ENCODE data around the gene MAPK10.
A peak's percentile ranks its signal among the peaks of the same experiment; 100 is the strongest.

The MAPK10 gene

GRCh38 chr4:86359944-86360478, at the start of gene MAPK10:
Gene MAPK10, minus strand, starts transcription at chr4:86360053.
- peak; percentile 99 for DNase-seq (ENCODE audit: low spot score)

GRCh38 chr4:86403575-86403974, 43.7 kb upstream of the MAPK10 start:
- no peak for DNase-seq (ENCODE audit: low spot score)

- DNase-seq (ENCODE audit: low spot score): no peak
Observed at GRCh38 chr4:86401826-86402225, 42.0 kb upstream of the MAPK10 start.

GRCh38 chr4:86400216-86400615, 40.4 kb upstream of the MAPK10 start:
- DNase-seq (ENCODE audit: low spot score): no peak

GRCh38 chr4:86398187-86398586, 38.3 kb upstream of the MAPK10 start:
- DNase-seq (ENCODE audit: low spot score): no peak

- no peak for DNase-seq (ENCODE audit: low spot score)
Observed at GRCh38 chr4:86393749-86394148, 33.9 kb upstream of the MAPK10 start.

- no peak for DNase-seq (ENCODE audit: low spot score)
Observed at GRCh38 chr4:86389664-86390063, 29.8 kb upstream of the MAPK10 start.

- DNase-seq (ENCODE audit: low spot score): no peak
Observed at GRCh38 chr4:86388252-86388651, 28.4 kb upstream of the MAPK10 start.

- no peak for DNase-seq (ENCODE audit: low spot score)
Observed at GRCh38 chr4:86386817-86387415, 27.1 kb upstream of the MAPK10 start.

- DNase-seq (ENCODE audit: low spot score): no peak
Observed at GRCh38 chr4:86386201-86386600, 26.3 kb upstream of the MAPK10 start.

GRCh38 chr4:86381431-86381830, 21.6 kb upstream of the MAPK10 start:
- DNase-seq (ENCODE audit: low spot score): no peak

- DNase-seq (ENCODE audit: low spot score): no peak
Observed at GRCh38 chr4:86380181-86380724, 20.4 kb upstream of the MAPK10 start.

- no peak for DNase-seq (ENCODE audit: low spot score)
Observed at GRCh38 chr4:86376850-86377249, 17.0 kb upstream of the MAPK10 start.

- no peak for DNase-seq (ENCODE audit: low spot score)
Observed at GRCh38 chr4:86368433-86368832, 8.6 kb upstream of the MAPK10 start.

GRCh38 chr4:86367577-86367976, 7.7 kb upstream of the MAPK10 start:
- no peak for DNase-seq (ENCODE audit: low spot score)

GRCh38 chr4:86366920-86367319, 7.1 kb upstream of the MAPK10 start:
- DNase-seq (ENCODE audit: low spot score): no peak

GRCh38 chr4:86362510-86362909, 2.7 kb upstream of the MAPK10 start:
- no peak for DNase-seq (ENCODE audit: low spot score)

GRCh38 chr4:86358257-86358656, 1.6 kb downstream of the MAPK10 start:
- peak; percentile 72 for DNase-seq (ENCODE audit: low spot score)

GRCh38 chr4:86357608-86358007, 2.2 kb downstream of the MAPK10 start:
- DNase-seq (ENCODE audit: low spot score): peak; percentile 66

GRCh38 chr4:86356425-86357210, 3.2 kb downstream of the MAPK10 start:
- DNase-seq (ENCODE audit: low spot score): peak; percentile 73

GRCh38 chr4:86354390-86354789, 5.5 kb downstream of the MAPK10 start:
- no peak for DNase-seq (ENCODE audit: low spot score)

GRCh38 chr4:86346320-86346719, 13.5 kb downstream of the MAPK10 start:
- no peak for DNase-seq (ENCODE audit: low spot score)

GRCh38 chr4:86344127-86344526, 15.7 kb downstream of the MAPK10 start:
- no peak for DNase-seq (ENCODE audit: low spot score)
